HG02798 (cell line): Measurements from ENCODE around the gene CTDP1.

Source experiments
- ATAC-seq: cut with Tn5 transposase; IDR thresholded peaks from one replicate; pipeline ENCODE4 v1.9.1; 2021; ENCODE audit warnings: mild to moderate bottlenecking; ENCODE audit not compliant: unreplicated experiment, poor library complexity

CTDP1 gene

DNA sequence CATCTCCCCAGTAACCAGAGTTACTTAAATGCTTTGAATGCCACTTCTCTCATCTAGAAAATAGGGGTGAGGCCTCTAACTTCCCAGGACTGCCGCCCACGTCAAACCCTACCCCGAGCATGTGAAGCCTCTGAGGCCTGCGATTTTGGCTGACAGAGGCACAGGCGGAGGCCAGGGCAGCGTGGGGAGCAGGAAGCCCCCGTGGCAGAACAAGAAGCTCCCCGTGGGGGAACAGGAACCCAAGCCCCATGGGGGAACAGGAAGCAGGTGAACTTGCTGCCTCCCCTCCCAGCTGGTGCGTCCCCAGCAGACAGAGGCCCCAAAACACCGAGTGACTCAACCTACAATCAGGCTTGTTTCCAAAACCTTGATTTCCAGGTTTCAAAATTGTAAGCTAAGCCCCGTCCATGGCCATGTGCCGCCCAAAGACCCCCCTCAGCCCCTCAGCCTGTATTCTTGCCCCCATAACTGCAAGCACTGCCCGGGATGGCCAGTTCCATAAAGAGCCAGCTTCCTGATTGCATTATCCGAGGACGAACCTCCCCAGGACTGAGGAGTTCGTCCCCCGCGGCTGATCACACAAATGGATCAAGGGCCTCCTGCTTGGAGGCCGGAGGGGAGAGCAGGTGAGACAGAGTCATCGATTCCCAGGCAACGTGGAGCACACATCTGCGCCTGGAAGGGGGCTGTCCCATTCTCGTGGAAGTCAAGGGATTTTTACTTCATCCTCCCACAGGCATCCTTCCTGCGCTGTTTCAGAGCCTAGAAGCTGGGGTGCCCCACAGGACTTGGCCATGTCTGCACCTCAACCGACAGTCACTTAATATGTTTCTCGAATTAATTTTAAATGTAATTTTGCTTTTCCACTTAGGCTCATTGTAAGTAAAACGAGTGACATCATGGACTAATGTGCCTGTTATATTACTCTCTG, 36.3 kb upstream of the CTDP1 start:
- ATAC-seq: no peak

DNA sequence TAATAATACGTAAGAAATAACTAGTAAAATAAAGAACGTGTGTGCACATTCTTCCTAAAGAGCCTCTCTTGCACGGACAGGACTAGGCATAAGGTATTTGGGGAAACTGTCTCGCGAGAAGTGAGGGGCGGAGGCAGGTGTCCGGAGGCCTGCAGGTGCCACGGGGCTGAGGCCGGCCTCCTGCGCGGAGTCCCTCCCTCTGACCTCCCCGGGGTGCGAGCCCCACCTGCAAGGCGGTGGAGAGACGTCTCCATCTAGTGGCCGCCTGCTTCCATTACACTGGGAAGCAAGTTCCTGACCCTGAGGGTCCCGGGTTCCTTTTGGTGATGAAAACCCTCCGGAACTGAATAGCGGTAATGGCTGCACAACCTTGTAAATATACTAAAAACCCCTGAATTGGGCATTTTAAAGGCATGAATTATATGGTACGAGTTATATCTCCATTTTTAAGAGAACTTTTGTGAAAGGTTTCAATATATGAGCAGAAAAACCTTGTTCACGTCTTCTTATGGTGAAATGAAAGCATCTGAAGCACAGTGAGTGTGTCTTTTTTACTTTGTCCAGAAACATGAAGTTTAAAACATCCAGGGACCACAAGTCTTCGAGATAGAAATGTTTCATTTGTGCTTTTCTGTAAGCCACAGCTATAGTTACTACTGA, 35.5 kb upstream of the CTDP1 start:
- ATAC-seq: peak; percentile 88

DNA sequence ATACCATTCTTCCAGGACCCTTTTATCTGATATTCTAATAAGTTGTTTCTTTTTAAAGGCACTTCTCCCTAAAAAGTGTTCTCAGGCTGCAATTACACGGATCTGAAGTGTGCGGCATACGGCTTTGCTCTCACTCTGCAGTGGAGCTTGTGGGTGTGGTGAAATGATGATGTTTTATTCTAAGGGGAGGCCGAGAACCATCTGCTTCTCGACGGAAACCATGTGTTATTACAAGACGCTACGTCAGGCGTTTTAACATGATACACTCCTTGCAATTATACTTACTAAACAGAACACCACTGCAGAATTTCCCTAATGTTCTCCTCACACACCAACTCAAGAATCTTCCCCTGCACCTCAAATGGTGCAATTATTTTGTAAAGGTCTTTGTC, 34.9 kb upstream of the CTDP1 start:
- ATAC-seq: no peak

DNA sequence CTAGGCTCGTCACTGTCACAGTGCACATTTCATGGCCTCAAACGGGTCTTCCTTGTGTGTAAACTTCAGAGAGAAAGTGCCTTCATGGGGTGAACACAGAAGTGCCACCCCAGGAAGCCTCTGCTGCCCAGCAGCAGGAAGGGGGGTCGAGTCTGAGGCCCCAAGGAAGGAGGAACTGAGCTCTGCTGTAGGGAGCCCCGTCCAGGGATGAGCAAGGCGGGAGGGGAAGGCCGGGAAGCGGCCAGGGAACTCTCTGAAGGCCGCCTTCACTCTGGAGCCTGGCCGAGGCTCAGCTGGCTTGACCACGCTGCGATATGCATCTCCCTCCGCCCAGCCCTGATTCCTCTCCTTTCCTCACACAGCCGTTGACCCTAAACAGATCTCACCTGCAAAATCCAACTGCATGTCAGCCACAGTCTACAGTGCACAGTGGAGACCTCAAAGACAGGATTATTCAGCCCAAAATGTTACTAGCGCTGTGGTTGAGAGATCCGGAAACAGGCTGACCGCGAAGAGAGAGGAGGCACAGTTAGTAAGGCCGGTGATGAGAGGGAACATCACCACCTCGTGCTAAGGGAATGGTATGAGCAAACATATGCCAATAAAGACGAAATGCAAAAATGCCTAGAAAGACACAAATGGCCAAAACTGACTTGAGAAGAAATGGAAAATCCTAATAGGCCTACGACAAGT, 34.2 kb upstream of the CTDP1 start:
- no peak for ATAC-seq

DNA sequence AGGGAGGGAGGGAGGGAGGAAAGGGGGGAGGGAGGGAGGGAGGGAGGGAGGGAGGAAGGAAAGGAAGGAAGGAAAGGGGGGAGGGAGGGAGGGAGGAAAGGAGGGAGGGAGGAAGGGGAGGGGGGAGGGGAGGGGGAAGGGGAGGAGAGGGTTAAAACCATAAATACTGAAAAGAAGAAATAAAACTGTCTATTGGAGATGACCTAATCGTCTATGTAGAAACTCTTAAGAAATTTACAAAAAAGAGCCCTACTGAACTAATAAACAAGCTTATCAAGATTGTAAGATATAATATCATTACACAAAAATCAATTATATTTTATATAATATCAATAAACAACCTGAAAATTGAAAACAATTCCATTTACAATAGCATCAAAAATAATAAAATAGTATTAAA, 32.3 kb upstream of the CTDP1 start:
- ATAC-seq: no peak

DNA sequence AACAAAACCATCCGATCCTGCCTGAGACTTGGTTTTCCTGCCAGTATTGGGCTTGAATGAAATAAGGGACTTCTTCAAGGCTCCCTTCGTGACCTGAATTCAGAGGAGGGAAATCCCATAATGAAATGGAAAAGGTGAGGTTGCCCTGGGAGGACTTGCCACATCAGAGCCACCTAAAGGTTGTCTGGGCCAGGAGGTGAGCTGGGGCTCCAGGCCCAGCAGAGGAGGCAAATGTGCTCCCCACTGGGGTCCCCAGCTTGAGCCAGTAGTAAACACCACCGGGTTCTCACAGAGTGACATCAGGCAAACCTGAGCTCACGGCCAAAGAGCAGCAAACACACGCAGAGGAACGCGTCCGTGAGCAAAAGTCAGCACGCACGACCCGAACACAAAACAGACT, 28.6 kb upstream of the CTDP1 start:
- ATAC-seq: no peak

DNA sequence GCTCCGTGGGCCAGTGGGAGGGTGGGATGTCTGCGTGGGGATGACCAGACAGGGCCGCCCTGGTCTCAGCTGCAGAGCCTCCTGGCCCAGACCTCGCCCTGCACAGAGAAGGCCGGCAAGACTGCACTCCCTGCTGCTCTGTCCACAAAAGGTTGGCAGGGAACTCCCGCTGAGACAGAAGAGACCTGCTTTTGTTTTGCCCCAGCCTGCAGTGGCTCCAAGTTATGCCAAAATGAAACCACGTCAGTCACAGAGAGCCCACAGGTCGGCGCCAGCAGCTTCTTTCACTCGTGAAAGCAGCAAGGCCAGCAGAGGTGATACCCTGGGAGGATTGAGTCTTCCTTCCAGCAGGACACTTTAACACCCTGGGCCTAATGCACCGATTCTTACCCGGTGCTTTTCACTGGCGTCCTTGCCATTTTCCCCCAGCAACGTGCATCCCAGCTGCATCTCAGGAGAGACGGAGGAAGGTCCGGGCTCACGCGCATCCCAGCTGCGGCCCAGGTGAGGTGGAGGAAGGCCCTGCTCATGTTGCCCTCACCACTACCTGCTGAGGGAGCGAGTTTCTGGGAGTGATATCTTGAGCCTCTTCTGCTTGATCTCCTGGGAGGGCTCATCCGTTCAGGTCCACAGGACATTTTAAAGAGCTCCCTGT, 22.1 kb upstream of the CTDP1 start:
- ATAC-seq: no peak

DNA sequence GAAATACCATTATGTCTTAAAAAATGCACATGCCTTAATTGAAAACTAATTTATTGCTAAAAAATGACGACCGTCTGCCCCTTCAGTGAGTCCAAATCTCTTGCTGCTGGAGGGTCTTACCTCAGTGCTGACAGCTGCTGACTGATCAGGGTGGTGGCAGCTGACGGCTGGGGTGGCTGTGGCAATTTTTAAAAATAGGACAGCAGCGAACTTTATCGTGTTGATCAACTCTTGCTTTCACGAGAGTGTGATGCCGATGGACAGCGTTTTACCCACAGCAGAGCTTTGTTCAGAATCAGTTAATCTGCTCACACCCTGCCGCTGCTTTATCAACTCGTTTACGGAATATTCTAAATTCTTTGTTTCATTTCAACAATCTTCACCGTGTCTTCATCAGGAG, 21.2 kb upstream of the CTDP1 start:
- no peak for ATAC-seq

DNA sequence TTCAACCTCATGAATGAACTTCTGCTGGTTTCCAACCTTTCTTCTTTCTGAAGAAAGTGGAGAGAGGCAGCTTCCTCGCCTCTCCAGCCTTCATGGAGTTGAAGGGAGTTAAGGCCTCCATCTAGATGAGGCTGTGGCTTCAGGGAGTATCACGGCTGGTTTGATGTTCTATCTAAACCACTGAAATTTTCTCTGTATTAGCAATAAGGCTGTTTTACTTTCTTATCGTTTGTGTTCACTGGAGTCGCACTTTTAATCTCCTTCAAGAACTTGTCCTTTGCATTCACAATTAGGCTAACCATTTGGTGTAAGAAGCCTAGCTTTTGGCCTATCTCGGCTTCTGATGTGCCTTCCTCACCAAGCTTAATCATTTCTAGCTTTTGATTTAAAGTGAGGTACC, 19.9 kb upstream of the CTDP1 start:
- ATAC-seq: no peak

DNA sequence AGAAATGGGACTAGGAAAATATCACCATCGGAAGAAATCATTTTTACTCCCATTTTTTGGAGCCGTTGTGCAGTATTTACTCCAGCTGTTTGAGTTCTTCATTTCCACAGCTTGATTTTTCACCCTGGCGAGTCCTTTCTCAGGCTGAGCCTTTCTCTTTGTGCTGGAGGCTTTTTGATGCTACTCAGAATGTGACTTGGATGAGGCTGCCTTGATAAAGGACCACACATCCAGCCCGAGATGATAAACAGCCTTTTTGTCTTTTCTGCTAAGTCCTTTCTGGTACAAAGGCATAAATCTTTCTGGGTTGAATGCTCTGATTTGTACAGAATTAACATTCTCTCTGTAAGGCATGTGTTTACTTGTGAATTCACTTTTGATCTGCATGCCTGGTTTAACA, 17.6 kb upstream of the CTDP1 start:
- ATAC-seq: no peak

DNA sequence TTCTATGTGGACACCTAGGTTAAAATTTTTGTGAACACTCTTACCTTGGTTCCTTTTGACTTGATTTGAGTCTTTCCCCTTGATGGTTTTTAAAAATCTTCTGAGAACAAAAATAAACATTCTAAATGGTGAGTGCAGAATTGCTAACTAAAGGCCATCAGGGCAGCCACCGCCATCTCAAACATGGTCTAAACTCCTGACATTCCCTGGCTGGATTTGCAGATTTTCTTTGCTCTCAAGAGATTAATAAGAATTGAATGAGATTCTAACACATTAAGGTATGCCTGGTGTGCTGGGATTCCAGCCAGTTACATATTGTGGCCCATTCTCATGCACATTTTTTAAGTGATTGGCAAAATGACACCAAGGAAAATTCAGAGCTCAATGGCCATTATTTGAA, 17.2 kb upstream of the CTDP1 start:
- no peak for ATAC-seq

DNA sequence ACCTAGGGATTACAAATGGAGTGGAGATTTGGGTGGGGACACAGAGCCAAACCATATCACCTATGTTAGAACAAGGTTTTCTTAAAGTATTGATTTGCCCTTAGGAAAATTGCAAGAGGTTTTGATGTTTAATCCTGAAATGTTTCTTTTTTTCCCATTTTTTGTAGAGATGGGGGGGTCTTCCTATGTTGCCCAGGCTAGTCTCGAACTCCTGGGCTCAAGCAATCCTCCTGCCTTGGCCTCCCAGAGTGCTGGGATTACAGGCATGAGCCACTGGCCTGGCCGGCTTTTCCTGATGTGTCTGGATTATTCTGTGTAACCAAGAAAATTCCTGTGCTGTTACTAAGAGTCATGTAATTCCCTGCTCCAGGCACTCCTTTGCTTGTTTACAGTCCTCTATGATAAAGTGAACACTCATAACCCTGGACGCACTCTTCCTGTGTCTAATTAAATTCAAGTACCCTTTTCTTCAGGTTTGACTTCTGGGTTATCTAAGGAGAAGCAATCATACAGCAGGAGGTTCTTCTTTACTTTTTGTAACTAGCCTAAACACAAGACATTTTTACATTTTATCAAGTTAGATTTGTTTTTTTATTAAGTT, 15.0 kb upstream of the CTDP1 start:
- ATAC-seq: no peak

DNA sequence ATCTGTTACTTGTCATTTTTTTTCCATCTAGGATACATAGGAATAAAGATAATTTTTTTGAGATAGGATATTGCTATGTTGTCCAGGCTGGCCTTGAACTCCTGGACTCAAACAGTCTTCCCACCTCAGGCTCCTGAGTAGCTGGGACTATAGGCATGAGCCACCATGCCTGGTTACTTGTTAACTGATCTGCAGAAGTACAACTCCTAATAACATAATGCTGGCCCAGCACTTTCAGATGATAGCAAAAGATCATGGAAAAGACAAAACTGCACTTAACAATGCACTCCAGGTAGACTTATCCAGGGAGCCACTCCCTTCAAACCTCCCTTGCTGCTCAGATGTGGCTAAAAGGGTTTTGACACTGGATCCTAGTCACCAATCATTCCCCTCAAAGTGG, 11.4 kb upstream of the CTDP1 start:
- no peak for ATAC-seq

DNA sequence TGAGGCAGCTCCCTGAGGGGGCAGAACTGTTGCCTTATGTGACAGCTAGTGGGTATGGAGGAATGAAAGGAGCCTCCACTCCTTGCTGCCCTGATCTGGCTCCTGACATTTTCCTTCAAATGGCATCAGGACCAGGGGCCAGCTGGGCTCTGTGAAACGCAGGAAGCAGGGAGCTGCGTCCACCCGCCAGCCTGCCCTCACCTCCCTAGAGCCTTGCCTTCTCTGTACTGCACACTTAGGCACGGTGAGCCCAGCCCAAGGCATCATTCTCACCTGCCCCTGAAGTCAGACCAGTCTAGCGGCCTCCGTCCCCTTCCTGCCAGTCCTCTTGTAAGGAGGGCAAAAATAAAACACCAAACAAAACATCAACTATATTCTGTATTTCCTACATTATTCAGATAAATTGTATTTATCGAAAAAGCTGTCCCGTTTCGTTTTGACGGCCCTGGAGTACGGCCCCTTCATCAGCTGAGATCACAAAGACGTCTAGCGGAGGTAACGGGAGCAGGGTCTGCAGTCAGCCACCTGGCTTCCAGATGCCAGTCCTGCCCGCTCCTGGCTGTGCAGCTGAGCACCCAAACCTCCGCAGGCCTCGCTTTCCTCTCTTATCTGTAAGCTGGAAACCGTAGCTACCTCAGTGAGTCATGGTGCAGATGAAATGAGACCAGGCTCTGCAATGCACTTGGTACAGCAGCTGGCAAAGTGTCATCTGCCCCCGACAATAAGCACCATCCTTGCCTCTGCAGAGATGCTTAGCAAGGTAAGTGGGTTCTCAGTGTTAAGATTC, 6.9 kb upstream of the CTDP1 start:
- no peak for ATAC-seq

DNA sequence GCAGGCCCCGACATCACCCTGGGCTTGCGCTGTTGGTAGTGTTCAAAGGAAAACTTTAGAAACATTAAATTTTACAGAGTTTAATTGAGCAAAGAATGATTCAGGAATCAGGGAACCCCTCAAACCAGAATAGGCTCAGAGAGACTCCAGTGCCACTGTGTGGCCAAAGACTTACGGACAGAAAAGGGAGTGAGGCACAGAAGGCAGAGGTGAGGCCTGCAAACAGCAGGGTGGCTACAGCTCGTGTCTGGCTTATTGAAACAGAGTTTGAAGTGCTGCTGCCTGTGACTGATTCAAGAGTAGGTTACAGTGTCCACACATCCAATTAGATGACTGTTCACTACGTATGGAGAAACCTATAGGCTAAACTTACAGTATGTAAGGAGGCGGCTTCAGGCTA, 2.4 kb upstream of the CTDP1 start:
- ATAC-seq: no peak

DNA sequence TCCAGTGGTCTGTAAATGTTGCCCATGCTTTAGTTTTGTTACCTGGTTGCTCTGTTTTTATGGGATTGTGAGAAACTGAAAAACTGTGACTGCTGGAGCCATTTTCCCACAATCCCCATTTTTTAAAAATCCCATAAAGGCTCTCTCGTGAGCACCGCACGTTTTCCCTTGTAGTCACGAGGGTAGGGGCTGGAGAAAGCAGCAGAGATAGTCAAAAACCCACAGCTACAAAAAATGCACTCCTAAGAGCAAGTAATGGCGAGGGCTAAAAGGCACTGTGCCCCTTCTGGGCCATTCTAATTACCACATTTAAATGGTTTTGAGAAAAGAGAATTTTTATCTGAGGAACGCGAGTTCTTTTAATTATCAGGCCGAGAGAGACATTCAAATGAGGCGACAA, 1.8 kb upstream of the CTDP1 start:
- ATAC-seq: no peak

DNA sequence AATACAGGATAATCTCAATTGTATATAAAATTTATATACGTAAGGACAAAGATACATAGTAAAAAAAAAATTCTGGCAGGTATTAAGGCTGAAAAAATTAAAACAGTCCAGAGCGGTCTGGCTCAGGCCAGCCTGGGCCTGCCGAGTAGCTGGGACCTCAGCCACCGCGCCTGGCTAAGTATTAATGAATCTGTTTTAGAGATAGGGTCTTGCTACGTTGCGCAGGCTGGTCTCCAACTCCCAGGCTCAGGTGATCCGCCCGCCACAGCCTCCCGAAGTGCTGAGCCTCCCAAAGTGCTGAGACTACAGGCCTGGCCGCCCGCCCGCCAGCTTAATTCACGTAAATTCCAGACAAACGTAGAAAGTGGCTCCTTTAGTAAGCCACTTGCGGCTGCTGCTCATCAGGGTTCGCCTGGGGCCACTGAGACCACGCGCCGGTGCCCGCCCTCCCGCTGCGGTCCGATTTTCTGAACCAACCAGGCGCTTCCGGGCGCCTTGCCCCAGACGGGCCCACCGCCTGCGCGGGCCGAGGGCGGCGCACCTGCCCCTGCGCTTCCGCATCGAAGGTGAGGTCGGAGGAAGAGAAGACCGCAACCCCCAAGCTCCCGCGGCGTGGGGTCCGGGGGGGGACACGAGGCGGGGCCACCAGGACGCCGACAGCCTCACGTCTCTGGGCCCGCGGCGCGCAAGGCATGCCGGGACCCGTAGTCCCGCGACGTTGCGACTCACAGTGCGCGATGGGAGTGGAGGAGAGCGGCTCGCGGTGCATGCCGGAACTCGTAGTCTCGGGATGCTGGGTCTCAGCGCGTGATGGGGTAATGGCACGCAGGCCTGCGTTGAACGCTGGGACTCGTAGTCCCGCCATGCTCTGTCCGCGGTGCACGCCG, 695 bp upstream of the CTDP1 start:
- peak; percentile 93 for ATAC-seq

DNA sequence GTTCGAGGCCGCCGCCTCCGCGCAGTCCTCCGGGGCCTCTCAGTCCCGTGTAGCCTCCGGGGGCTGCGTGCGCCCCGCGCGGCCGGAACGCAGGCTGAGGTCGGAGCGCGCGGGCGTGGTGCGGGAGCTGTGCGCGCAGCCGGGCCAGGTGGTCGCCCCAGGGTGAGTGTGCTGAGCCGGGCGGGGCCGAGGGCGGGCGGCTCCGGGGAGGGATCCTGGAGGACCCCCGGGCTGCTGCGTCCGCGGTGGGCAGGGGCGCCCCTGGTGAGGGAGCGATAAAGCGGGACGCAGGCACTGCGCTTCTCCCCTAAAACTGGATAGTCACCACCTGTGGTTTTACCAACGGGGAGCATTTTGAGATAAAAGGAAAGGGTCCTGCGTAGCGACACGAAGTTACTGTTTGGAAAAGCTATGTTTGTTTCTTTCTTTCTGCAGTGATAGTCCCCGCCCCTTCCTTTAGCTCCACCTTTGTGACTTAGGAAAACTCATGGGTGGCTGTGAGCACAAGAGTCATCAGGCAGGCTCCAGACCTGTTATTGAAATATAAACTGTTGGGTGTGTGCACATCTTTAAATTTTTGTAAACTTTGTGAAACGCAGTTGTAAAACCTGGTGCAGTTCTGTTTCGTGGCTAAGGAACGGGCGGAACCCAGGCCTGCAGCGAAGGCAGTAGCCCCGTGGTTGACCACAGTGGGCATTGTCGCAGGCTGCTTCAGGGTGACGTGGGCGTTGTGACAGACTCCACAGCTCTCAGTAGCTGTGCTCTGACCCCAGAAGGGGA, 687 bp downstream of the CTDP1 start:
- peak; percentile 0 for ATAC-seq
